Right lobe of liver (tissue), 6 donors: ENCODE measurements around the gene PLK5. TPM values are rescaled to one million over a fixed set of nuclear protein-coding genes. Genes with fewer than 3 reads are reported as not detected.
A peak's percentile ranks its signal among the peaks of the same experiment; 100 is the strongest.

Experiments used
- ATAC-seq, 4 donors: fragments of 200-7000 bp; cut with Tn5 transposase; one replicate each; pipeline ENCODE4 v1.9.1; 2020; ENCODE audit warnings: mild to moderate bottlenecking in 4 of 4, moderate library complexity in 4 of 4
- DNase-seq, 3 donors: peaks; one replicate each; pipeline ENCODE4 v3.0.0-alpha.2; 2020
- H3K27ac ChIP-seq, 3 donors: fragments of 200-600 bp; one replicate each; pipeline ENCODE4 v1.8.0; 2022
- H3K27me3 ChIP-seq, 2 donors: fragments of 200-600 bp; one replicate each; pipeline ENCODE4 v1.8.0; 2022
- H3K36me3 ChIP-seq, 4 donors: fragments of 200-600 bp; sonication (generic) in 1 of 4; one replicate each; pipeline versions ENCODE4 v1.5.1 to v1.8.0; 2017 to 2022; ENCODE audit warnings: control low read depth in 1 of 4
- H3K4me1 ChIP-seq, 4 donors: fragments of 200-600 bp; sonication (generic) in 1 of 4; one replicate each; pipeline versions ENCODE4 v1.5.1 to v1.8.0; 2017 to 2022; ENCODE audit warnings: control low read depth in 1 of 4
- H3K4me3 ChIP-seq, 3 donors: fragments of 200-600 bp; one replicate each; pipeline ENCODE4 v1.8.0; 2022
- H3K9me3 ChIP-seq, 4 donors: fragments of 200-600 bp; sonication (generic) in 1 of 4; one replicate each; pipeline versions ENCODE4 v1.5.1 to v1.8.0; 2017 to 2022; ENCODE audit warnings: control low read depth in 1 of 4
- POLR2A ChIP-seq: fragments of 450-650 bp; IDR thresholded peaks from one replicate; pipeline ENCODE4 v1.6.1; 2017; ENCODE audit warnings: antibody characterized with exemption, mild to moderate bottlenecking
- WGBS: methylation state at CpG from one replicate; pipeline ENCODE4 v1.1.6; 2018; ENCODE audit warnings: low coverage, low lambda C conversion rate; ENCODE audit not compliant: insufficient coverage; ENCODE audit errors: missing lambda C conversion rate; 5-methylcytosine and 5-hydroxymethylcytosine counted together
- intact Hi-C, 2 donors: fragments of 100-400 bp; cut with DNase I; formaldehyde crosslinking; loops; one replicate each; pipeline versions ENCODE4 v1.11.2 to v1.14.1; 2022
- total RNA-seq, 6 experiments: library from RNA; depleted of rRNA in 2 of 6; stranded (reverse); fragments of >200 nt in 2 of 6; fragmentation: NEBNext Ultra II Directional in 3 of 6; extraction: Animal tissue kit (Norgen Biotek cat#: 25700) in 3 of 6; gene quantifications; one replicate each; pipeline versions ENCODE4 v1.1.0 to v1.2.4, GENCODE V29; 2016 to 2023
- TF ChIP-seq, protein P1 (sequence below), 4 donors: fragments of 200-600 bp in 3 of 4; fragments of 450-650 bp in 1 of 4; IDR thresholded peaks; one replicate each; pipeline versions ENCODE4 v1.5.1 to v1.8.0; 2016 to 2022; ENCODE audit warnings: antibody characterized with exemption in 4 of 4, mild to moderate bottlenecking in 2 of 4
- donor health status: DM: no; HTN: yes; CAD: no.
- donor health status: DM: no; HTN: no; CAD: no.
- donor health status: DM: no; HTN: no; CAD: no.
- donor health status: DM: no; HTN: yes; CAD: no.
- donor health status: DM: no; HTN: yes; CAD: no.

The PLK5 gene
- total RNA-seq, 6 experiments from 2014 or later, result not detected

DNA sequence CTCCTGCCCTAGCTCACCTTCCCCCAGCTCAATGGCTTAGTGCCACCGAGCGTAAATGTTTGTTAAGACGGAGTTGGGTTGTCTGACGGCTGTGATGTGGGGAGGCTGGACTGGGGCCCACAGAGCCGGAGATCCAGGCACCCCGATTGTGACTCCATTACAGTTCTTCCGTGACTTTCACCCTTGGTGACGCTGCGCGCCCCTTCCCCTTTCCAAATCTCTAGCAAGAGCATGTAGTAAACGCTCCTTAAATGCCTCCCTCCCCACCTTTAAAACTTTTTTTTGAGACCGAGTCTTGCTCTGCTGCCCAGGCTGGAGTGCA, 32.1 kb upstream of the PLK5 start:
- Histone ChIP-seq H3K4me3 (peak overlapping the region; percentile 75 to 89 (median 86)), H3K36me3 (no peaks in the 10 kb centered on the region), H3K4me1 (peaks cover 0 to 26% (median 7%) of the 10 kb centered on the region in 4 donors), H3K27me3 (no peaks in the 10 kb centered on the region), H3K27ac (peak overlapping the region; percentile 52 to 79 (median 63)), H3K9me3 (no peaks in the 10 kb centered on the region)
- TF ChIP-seq POLR2A, result no peak
- TF ChIP-seq, protein P1, sequence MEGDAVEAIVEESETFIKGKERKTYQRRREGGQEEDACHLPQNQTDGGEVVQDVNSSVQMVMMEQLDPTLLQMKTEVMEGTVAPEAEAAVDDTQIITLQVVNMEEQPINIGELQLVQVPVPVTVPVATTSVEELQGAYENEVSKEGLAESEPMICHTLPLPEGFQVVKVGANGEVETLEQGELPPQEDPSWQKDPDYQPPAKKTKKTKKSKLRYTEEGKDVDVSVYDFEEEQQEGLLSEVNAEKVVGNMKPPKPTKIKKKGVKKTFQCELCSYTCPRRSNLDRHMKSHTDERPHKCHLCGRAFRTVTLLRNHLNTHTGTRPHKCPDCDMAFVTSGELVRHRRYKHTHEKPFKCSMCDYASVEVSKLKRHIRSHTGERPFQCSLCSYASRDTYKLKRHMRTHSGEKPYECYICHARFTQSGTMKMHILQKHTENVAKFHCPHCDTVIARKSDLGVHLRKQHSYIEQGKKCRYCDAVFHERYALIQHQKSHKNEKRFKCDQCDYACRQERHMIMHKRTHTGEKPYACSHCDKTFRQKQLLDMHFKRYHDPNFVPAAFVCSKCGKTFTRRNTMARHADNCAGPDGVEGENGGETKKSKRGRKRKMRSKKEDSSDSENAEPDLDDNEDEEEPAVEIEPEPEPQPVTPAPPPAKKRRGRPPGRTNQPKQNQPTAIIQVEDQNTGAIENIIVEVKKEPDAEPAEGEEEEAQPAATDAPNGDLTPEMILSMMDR (IDR thresholded peaks at IDR 0.05), result no peak
- intact Hi-C loops, result no loop called here
- WGBS, result 52% methylated on average over 7 of the region's 12 CpGs
- DNase-seq, result peak; percentile 36 to 72 (median 61)
- no peak for ATAC-seq

DNA sequence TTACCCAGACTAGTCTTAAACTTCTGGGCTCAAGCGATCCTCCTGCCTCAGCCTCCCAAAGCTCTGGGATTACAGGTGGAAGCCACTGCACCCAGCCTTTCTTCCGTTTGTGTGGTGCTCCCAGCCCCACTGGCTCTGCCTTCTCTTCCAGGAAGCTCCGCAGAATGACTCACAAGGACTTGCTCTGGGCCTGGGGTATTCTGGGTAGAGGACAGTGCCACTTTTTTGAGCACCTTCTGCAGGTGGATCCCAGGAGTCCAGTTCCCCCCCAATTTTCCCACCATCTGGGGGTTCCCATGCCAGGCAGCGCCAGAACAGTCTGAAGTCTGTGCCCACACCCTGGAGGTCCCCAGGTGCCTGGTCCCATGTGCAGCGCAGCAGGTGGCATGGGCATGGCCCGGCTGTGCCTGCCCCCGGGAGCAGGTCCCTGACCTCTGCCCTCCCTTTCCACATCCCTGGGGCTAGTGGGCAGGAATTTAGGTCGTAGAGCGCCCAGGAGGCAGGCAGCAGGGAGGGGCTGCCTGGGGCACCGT, 31.3 kb upstream of the PLK5 start:
- DNase-seq (peak; percentile 81 to 90 (median 89)), ATAC-seq (peak; percentile 35 to 56 (median 44))
- intact Hi-C loops, result no loop called here
- no peaks in the 10 kb centered on the region for H3K36me3 ChIP-seq
- peak overlapping the region; percentile 63 to 79 (median 66) for H3K27ac ChIP-seq
- TF ChIP-seq, protein P1 (IDR thresholded peaks at IDR 0.05), result no peak
- peak; percentile 82 for TF ChIP-seq POLR2A
- H3K9me3 ChIP-seq, result no peaks in the 10 kb centered on the region
- H3K27me3 ChIP-seq, result no peaks in the 10 kb centered on the region
- peak overlapping the region; percentile 75 to 89 (median 86) for H3K4me3 ChIP-seq
- H3K4me1 ChIP-seq, result peaks cover 0 to 26% (median 7%) of the 10 kb centered on the region in 4 donors
- 58% methylated on average over 3 of the region's 10 CpGs for WGBS

- no peak overlapping the region for H3K4me3 ChIP-seq
- peaks cover 0 to 32% (median 9%) of the 10 kb centered on the region in 4 donors for H3K4me1 ChIP-seq
- DNase-seq (no peak), ATAC-seq (no peak)
- H3K27ac ChIP-seq, result no peak overlapping the region
- intact Hi-C loops, result no loop called here
- H3K36me3 ChIP-seq, result no peaks in the 10 kb centered on the region
- WGBS, result 57% methylated on average over 8 of the region's 15 CpGs
- no peaks in the 10 kb centered on the region for H3K27me3 ChIP-seq
- no peak for TF ChIP-seq POLR2A
- TF ChIP-seq, protein P1 (IDR thresholded peaks at IDR 0.05), result no peak
- no peaks in the 10 kb centered on the region for H3K9me3 ChIP-seq
These were observed 29.6 kb upstream of the PLK5 start for GRCh38 chr19:1494115-1494815.

DNA sequence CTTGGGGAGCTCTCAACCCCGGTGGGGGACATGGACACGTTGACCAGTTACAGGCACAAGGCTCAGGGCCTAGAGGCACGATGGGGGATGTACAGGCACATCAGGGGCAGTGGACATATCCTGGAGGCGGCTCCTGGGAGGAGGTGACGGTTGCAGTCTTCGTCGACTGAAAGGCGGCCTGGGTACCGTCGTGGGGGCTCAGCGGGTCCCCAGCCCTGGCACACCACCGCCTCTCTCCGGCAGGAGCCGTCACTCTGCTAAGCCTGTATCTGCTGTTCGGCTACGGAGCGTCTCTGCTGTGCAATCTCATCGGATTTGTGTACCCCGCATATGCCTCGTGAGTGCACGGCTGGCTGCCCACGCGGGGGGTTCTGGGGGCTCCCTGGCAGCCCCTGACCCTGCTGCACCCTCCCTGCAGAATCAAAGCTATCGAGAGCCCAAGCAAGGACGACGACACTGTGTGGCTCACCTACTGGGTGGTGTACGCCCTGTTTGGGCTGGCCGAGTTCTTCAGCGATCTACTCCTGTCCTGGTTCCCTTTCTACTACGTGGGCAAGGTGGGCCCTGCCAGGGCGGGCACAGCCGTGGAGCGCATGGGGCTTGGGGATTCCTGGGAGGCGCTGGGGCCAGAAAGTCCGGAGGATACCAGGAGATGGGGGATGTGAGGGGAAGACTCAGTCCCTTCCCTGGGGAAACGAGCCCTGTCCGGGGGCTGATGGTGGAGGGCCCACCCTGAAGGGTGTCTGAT, 28.7 kb upstream of the PLK5 start:
- no peak for ATAC-seq
- no peaks in the 10 kb centered on the region for H3K9me3 ChIP-seq
- TF ChIP-seq, protein P1 (IDR thresholded peaks at IDR 0.05), result no peak
- no peak for TF ChIP-seq POLR2A
- 82% methylated on average over 10 of the region's 37 CpGs for WGBS
- peaks cover 0 to 26% (median 5%) of the 10 kb centered on the region in 4 donors for H3K4me1 ChIP-seq
- DNase-seq, result no peak
- H3K36me3 ChIP-seq, result no peaks in the 10 kb centered on the region
- intact Hi-C loops, result no loop called here
- no peaks in the 10 kb centered on the region for H3K27me3 ChIP-seq
- H3K4me3 ChIP-seq, result no peak overlapping the region
- no peak overlapping the region for H3K27ac ChIP-seq
